ENCODE data around the gene IGSF22.

Gene IGSF22

GRCh38 chr11:18726040-18726439, at the start of gene IGSF22:
TSS of gene IGSF22 (minus strand) at chr11:18726188. CDS start at chr11:18724236, 1,952 bp downstream.
- DNase-seq = no peak

- DNase-seq = no peak
These were observed 48.8 kb upstream of the IGSF22 start for GRCh38 chr11:18774801-18775200.

- no peak for DNase-seq
These were observed 47.7 kb upstream of the IGSF22 start for GRCh38 chr11:18773681-18774080.

DNA sequence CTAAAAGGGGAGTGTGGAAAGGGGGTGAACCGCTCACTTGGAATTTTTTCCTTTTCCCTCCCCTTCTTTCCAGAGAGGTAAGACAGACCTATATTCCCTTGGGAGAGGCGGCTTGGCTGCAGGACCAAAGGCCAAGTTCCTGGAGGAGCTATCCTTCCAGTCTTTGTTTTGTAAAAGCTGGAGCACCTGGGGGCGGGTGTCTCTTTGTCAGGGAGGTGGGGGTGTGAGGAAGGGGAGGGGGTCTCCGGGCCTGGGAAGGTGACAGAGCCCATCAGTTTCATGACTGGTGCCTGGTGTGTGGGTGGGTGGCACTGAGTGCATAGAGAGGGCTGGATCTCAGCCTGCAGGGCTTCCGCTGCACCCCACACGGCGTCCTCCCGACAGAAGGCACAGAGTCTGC, 47.1 kb upstream of the IGSF22 start:
- no peak for DNase-seq

GRCh38 chr11:18772211-18772610, 46.2 kb upstream of the IGSF22 start:
- DNase-seq = no peak

- no peak for DNase-seq
These were observed 45.5 kb upstream of the IGSF22 start for GRCh38 chr11:18771266-18772035.

DNA sequence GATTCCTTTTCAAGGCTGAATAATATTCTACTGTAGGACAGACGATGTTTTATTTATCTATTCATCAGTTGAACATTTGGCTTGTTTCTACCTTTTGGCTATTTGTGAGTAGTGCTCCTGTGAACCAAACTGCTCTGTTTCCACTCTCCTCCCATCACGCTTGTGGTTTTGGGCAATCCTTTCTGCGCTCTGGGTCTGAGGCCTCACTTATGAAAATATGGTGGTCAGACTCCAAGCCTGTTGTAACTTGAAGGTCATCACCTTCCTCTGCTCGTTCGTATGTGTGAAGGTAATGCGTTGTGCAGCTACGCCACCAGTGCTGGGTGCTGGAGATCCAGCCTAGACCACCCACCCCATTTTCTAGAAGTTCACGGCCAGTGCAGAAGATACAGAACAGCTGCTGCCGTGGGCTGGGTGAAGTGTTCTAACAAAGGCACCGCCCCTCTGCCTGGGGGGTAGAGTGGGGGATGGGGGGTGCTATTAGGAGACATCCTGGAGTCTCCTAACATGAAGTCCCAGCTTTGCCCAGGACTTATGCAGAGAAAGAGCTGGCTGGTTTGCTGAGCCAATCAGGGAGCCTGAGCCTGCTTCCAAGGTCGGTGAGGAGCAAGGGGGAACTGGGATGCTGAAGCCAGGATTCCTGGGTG, 44.6 kb upstream of the IGSF22 start:
- no peak for DNase-seq

DNA sequence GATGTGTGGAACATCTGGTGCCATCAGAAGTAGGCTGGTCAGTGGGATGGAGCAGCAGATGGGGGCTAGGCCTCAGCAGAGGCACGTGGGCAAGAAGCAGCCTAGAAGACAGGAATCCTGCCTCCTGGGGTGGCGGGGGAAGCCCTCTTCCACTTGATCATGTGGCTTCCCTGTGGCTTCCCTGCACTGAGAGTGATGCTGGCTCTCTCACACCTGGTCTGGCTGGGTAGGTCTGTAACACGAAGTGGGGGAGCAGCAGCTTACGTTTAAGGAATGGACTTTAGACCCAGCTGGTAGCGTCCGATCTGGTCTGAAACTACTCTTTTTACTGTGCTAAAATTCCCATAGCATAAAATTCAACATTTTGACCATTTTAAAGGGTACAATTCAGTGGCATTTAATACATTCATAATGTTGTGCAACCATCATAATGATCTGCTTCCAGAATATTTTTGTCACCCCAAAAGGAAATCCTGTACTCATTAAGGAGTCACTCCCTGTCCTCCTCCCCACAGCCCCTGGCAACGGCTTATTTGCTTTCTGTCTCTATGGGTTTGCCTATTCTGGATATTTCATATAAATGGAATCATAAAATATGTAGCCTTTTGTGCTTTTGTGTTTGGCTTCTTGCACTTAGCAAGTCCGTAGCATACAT, 43.9 kb upstream of the IGSF22 start:
- DNase-seq = no peak

DNA sequence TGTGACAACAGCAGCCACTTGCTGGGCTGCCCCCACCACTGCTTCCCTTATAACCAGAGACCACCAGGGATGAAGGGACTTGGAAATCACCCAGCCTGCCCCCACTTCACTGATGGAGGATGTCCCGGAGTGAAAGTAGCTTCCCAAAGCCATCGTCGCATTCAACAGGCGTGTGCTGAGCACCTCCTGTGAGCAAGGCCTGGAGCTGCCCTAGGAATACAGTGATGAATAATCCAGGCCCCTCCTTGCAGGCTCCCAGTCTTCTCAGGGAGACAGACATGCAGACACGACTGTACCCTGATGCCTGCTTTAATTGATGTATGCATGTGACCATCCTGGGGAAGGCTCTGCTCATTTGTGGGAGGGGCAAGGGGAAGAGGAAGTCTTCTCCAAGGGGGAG, 43.0 kb upstream of the IGSF22 start:
- no peak for DNase-seq

GRCh38 chr11:18768472-18768901, 42.5 kb upstream of the IGSF22 start:
- no peak for DNase-seq

GRCh38 chr11:18766015-18766414, 40.0 kb upstream of the IGSF22 start:
- DNase-seq = no peak

DNA sequence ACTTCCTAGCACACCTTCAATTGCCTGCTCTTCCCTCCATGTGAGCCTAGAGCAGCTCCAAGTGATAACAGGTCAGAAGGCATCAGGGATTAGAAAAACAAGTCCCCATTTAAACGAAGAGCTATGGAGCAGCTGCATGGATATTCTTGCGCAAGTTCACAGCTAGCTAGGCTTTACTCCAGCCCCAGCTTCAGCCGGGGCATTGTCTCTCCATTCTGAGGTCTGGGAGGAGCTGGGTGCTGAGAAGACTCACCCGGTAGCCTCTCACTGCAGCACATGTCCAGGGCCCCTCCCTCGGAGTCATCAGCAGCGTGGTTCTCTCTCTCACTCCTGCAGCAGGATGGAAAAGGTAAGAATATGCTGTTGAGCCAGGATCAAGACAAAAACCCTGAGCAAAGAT, 39.6 kb upstream of the IGSF22 start:
- DNase-seq = no peak

GRCh38 chr11:18761741-18762140, 35.8 kb upstream of the IGSF22 start:
- no peak for DNase-seq

DNA sequence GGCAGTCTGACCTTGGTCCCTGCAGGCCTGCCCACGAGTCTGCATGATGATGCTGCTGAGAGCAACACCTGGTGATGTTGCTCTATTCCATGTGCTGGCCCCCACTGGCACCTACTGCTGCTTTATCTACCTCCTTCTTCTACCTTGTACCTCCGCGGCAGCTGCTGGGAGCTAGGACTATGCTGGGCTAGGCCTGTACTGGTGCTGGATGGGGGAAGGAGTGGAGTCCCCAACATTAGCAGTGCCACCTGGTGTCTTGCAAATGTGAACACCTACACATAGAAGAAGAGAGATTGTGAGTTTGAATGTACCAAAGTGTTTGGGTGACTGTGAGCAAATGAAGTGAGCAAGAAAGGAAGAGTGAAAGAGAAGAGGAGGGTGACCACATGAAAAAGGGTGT, 35.2 kb upstream of the IGSF22 start:
- no peak for DNase-seq

GRCh38 chr11:18757811-18758210, 31.8 kb upstream of the IGSF22 start:
- no peak for DNase-seq

DNA sequence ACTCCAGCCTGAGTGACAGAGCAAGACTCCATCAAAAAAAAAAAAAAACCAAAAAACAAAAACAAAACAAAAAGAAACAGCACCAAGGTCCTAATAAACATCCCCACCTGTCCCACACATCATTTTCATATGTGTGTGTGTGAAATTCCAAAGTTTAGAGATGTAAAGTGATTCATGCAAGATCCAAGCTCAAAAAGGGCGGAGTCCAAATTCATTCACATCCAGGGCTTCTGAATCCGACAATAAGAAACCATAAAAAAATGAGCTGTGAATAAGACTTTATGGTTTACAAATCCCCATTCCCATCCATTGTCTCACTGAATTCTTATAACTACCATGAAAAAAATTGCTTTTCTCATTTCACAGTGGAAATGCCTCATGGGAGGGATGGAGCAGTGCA, 30.9 kb upstream of the IGSF22 start:
- no peak for DNase-seq

DNA sequence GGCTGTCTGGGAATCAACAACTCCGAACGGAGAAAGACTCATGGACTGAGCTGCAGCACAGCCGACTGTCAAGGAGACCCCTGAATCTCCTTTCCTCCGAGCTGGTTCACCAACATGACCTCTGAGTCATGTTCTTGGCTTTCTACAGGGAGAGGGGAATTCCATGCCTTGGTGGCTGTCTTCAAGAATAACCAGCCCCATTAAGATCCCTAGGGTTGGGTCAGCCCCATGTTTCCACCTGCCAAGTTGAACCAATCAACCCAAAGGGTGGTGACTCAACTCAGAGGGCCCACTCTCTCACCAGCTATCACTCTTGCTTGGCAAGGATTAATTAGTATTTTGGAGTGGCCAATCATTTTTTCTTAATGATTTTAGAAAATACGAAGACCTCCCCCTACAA, 28.3 kb upstream of the IGSF22 start:
- DNase-seq = no peak

- no peak for DNase-seq
These were observed 26.5 kb upstream of the IGSF22 start for GRCh38 chr11:18752502-18752901.

GRCh38 chr11:18750944-18751343, 25.0 kb upstream of the IGSF22 start:
- no peak for DNase-seq

GRCh38 chr11:18749681-18750319, 23.8 kb upstream of the IGSF22 start:
- DNase-seq = no peak

DNA sequence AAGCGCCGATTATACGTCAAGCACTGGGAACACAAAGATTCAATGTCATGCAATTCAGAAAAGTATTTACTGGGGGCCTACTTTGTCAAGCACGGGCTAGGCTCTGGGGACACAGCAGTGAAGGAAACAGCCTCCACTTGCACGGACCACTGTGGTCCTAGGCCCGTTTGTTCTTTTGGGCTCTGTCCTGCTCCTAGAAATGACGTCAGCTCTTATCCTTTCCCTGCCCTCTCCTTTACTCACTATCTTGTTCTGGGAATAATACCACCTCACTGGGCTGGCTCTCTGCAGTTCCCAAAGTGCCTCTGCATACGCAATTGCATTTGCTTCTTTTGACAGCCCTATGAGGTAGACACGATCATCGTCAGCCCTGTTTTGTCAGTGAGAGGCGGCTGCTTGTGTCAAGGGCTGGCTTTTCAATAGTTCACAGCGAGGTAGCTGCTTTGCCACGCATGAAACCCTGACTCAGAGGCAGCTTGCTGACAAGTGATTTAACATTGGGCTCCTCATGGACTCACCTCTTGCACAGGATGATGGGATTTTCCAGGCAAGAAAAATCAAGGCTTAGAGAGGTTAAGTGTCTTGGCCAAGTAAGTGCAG, 22.9 kb upstream of the IGSF22 start:
- DNase-seq = no peak

DNA sequence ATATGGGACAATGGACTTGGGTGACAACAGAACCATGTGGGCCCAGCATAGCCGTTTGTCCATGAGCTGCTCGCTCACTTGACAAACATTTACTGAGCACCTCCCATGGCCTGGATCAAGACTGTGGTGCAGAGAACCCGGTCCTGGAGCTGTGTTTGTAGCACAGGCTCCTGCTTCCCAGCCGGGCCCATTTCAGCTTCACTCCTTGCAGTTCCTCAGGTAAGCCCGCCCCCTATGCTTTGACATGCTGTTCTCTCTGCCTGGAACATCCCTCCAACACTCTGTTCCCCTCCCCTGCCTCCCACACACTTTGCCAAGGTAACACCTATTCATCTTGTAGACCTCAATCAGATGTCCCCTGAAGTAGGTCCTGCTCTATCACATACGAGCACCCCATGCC, 19.3 kb upstream of the IGSF22 start:
- DNase-seq = no peak

GRCh38 chr11:18743900-18744514, 18.0 kb upstream of the IGSF22 start:
- no peak for DNase-seq
